ENCODE results near the gene EYS. TPM values are rescaled to one million over a fixed set of nuclear protein-coding genes. Genes with fewer than 3 reads are reported as not detected.

Gene EYS
- total RNA-seq, 1 donor from 2014 or later: not detected

DNA sequence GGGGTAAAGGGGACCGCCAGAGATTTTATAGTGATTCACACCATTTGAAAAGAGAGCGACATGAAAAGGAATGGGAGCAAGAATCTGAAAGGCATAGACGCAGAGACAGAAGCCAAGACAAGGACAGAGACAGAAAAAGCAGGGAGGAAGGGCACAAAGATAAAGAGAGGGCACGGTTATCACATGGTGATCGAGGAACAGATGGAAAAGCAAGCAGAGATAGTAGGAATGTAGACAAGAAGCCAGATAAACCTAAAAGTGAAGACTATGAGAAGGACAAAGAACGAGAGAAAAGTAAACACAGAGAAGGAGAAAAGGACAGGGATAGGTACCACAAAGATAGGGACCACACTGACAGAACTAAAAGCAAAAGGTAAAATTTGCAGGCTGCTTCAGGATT lies 1993.7 kb downstream of the EYS start:
- no peak for DNase-seq (ENCODE audit: low read depth)

DNA sequence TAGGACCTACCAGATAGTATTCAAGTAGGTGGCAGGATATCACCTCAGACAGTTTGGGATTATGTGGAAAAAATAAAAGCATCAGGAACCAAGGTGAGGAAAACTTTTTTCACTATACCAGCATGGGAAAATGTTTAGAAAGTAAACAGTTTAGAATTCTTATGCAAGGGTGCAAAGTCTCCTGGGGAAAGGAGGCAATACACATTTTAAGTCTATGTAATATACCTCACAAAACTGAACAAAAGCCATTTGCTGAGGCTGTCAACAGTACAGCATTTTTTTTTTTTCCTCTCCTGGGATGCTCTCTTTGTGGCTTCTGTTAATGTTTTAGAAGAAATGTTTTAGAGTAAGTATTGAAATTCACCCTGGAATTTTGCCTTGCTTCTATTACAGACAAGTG lies 1997.9 kb downstream of the EYS start:
- DNase-seq (ENCODE audit: low read depth): no peak

DNA sequence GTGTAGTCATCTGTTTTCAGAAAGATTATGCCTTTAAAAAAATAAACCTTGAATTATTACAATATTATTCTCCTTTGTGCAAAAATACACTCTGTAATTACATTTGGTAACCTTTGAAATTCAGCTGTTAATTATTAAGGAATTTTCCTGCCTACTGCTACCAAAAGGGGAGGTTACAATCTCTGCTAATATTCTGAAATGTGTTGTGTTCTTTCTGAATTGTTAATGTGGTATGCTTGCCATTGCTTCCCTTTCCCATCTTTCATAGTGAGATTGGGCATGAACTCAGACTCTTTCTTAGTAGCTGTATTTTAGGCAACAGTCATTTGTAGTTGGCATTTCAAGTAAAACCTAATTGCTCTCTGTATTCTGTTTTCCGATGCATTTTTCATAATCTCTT lies 1998.4 kb downstream of the EYS start:
- DNase-seq (ENCODE audit: low read depth): no peak

DNA sequence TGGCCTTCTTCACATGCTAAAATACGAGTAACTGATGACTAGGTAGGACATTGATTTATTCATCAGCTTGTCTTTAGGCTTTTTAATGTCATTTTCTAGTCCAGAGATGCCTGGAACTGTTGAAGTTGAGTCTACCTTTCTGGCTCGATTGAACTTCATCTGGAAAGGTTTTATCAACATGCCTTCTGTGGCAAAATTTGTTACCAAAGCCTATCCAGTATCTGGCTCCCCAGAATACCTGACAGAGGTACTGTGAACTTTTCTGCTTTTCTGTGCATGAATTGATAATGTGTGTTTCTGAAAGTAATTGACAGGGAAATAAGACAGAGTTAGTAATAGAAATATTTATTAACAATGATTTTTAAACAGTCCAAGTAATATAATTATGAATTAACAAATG lies 2000.4 kb downstream of the EYS start:
- DNase-seq (ENCODE audit: low read depth): no peak

DNA sequence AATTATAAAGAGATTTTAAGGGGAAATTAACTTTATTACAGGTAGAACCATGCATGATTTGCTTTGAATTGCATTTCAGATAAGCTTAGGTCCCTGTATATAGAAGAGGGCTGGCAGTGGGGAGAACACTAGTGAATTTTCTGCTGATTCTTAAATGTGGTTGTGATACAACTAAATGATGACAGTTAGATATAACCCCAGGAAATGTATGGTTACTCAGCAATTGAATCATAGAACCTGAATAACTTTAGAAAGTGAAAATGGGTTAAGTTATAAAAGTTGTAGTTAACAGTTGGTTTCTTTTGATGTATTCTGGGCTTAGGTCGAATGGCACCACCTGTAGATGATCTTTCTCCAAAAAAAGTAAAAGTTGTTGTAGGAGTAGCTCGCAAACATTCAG lies 2001.3 kb downstream of the EYS start:
- no peak for DNase-seq (ENCODE audit: low read depth)

DNA sequence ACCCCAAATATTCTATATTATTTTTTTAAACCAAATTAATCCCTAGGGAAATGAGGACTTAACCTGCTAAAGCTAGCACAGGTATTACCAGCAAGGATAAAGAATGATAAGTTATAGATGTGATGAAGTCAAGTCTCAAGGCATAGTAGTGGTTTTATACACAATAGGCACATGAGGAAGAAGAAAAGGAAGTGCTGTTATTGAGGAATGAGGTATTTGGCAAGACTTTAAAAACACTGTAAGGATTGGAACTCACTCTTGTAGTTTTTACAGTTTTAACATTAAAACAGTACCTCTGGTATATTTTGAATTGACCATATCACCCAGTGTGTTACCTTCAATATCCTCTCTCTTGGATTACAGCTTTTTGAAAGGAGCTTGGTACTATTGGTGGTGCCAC lies 2016.8 kb downstream of the EYS start:
- no peak for DNase-seq (ENCODE audit: low read depth)

DNA sequence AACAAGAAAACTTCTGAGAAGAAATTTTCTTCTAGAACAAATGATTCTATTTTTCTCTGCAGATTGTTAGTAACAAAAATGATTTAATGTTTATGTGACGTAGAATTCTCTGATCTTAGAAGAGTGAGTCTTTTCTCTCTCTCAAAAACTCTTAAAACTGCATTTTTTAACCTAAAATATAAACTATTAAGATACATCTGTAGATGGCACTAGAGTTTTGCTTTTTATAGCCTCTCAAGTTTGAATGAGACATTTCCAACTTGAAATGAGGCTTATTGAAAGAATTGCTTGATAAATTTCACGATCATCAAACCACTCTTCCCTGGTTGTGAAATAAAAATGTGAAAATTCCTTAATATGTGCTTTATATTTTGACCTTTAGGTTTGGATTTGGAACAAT lies 2017.6 kb downstream of the EYS start:
- DNase-seq (ENCODE audit: low read depth): no peak

DNA sequence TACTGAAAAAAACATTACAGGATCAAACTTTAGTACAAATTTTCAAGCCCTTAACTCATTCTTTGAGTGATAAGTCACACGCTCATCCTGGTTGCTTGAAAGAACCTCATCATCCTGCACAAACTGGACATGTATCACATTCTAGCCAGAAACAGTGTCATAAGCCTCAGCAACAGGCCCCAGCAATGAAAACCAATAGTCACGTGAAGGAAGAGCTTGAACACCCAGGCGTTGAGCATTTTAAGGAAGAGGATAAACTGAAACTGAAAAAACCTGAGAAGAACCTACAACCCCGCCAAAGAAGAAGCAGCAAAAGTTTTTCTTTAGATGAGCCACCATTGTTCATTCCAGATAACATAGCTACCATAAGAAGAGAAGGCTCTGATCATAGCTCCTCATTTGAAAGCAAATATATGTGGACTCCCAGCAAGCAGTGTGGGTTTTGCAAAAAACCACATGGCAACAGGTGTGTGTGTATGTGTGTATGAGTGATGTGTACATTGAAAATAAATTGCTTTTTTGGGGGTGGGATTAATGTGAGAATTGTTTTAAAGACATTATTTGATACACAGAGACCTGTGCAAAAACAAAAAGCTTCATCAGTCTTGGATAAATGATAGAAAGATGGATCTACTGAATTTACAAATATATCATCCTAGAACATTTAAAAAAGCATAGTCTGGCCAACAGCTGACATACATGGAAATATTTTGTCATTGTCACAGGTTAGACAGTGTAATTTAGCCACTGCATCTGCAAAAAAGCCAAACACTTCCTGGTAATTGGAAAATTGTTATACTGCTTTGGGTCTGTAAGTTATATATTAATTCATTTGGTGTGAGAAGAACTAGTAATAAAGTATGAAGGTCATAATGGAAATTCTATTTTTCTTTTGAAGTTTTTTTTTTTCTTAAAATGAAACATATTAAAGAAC lies 2021.3 kb downstream of the EYS start:
- DNase-seq (ENCODE audit: low read depth): no peak

DNA sequence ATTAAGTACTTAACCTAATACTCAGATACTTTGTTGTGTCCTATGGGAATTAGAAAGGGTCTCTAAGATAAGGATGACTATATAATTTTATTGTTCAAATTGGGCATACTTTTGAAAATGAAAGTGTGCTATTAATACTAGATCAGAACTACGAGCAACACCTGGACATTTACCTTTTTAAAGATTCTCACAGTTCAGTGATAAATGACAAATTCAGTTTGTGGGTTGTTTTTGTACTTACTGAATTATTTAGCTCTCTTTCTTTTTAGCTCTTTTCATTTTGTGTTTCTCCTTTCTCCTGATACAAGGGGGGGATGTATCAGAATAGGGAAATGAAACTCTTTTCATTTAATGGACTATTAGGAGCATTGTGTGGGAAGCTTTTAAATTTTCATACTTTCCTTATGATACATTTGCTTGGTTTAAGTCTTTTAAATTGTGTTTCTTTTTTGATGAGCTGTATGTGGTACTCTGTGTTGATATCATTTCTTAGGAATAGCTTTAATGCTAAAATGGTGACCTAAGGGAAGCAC lies 2023.9 kb downstream of the EYS start:
- DNase-seq (ENCODE audit: low read depth): no peak

DNA sequence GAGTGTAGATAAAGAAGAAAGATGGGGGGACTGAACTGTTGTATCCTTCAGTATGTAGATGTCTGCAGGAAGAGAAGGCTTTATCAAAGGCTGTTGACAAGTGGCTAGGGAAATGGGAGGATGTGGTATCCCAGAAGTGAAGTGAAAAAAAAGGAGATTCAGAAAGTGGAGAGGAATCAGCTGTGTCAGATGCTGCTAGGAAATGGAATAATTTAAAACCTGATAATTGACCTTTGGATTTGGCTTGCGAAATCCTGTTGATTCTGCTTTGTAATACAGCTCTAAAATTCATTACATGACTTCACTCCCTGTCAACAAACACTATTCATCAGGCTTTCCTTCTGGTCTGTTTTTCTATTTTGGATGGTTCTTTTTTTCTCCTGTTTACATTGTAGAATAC lies 2029.7 kb downstream of the EYS start:
- no peak for DNase-seq (ENCODE audit: low read depth)

DNA sequence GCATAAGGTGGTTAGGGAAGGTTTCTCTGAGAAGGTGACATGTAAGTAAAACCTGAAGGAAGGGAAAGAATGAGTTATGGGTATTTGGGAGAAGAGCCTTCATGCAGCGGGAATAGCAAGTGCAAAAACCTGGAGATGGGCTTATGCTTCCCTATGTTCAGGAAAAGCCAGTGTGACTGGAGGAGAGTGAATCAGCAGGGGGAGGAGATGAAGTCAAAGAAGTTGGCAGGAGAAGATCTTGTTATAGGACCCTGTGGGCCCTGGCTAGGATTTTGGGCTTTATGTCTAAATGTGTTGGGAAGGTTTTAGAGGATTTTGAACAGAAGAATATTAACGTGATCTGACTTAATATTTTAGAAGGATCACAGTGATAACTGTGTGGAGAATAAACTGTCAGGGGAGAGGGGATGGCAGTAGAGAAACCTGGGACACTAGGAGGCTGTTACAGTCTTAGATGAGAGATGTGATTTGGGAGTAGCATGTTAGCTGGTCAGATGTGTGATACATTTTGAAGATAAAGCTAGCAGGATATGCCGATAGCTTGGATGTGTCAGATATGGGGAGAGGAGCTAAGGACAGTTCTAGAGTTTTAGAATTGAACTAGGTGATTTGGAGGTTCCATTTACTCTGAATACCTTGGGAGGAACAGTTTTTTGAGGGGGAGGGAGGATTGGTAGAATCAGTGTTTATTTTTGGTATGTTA lies 2030.5 kb downstream of the EYS start:
- DNase-seq (ENCODE audit: low read depth): no peak

DNA sequence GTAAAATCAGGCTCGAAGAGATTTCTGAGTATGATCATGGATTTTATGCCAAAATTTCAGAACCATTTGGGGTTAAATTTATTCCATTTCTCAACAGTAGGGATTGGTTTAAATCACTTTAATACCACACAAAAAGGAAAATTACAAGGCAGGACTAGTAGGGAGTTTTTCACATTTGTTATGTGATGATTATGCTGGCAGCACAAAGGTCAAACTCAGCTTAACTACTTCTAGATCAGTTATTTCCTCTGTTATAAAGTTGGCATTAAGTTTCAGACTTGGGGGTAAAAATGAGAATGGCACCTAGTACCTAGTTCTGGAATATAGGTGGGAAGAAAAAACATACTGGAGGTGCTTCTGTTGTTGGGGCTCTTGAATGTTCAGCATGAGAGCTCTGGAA lies 2031.9 kb downstream of the EYS start:
- no peak for DNase-seq (ENCODE audit: low read depth)

DNA sequence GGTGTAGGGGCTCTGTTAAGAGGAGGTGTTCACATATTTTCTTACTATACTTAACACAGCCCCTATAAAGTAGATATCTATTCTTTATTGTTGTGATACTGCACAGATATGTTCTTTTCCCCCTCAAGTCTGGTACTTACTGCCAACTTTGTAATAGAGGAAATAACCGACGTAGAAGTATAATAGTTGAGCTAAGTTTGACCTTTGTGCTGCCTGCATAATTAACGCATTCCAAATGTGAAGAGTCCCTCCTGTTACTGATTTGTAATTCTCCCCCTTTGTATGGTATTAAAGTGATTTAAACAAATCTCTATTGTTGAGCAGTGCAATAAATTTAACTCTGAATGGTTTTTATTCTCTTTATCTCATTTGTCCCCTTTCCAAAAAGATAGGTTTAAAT lies 2032.4 kb downstream of the EYS start:
- no peak for DNase-seq (ENCODE audit: low read depth)

DNA sequence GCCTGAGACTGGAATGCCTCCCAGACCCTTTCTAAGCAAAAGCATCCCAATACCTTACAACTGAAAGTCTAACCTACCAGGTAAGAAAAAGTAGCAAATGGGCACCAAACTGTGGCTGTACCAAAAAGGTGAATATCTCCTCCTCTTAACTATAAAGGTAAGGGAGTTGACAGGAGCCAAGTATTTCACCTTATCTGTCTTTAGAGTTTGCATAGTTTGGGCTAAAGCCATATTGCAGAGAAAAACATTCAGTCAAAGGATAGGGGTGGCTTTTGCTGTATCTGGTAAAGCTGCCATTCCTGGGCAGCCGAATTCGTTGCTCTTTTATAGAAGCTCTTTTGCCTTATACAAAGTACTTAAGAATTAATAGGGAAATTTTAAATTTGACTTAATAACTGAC lies 2033.3 kb downstream of the EYS start:
- DNase-seq (ENCODE audit: low read depth): no peak

DNA sequence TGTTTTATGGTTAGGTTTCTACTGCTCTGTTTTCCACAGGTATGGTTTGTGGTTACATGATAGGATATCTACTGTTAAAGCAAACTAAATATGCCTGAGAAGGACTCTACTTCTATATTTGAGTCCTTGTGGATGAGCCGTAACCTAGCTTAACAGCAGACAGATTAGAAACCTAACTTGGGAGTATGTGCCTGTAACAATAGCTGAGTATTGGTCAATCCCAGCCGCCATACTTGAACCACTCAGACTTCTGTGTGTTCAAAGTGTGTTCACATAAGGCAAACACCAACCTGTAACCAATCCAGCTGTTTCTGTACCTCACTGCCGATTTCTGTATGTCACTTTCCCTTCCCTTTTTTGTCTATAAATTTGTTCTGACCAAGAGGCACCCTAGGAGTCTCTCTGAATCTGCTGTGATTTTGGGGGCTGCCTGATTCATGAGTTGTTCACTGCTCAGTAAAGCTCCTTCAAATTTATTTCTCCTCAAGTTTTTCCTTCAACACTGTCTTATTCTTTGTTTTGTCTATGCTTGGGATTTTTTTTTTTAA lies 2034.4 kb downstream of the EYS start:
- DNase-seq (ENCODE audit: low read depth): no peak

DNA sequence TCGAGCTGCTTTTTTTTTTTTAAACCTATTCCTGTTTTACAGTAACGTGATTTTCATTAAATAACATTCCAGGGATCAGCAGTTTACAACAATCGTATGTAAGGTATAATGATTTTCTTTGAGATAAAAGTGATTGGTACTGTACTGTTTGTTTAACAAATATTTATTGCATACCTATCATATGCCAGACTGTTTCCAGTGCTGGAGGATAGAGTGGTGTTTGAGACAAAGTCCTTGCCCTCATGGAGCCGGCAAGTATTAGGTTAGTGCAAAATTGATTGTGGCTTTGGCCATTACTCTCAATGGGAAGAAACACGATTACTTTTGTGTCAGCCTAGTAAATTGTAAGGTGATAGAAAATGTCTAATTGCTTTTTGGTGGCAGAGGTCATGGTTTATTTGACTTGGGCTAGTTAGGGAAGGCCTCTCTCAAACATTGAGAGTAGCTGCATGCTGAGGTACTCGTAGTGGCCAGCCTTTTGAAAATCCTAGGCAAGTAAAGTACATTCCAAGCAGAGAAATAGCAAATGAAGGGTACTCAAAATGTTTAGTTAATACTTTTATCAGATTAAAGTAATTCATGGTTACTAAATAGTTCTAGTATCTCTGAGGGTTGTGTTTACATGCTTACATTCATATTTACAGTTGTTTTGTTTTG lies 2035.8 kb downstream of the EYS start:
- DNase-seq (ENCODE audit: low read depth): no peak

All from myocyte (in vitro differentiated cells).